Epithelial cell of esophagus (primary cell): ENCODE results near the gene SDR39U1.
A peak's percentile ranks its signal among the peaks of the same experiment; 100 is the strongest.

Experiments used
- DNase-seq: peaks from one replicate; pipeline ENCODE4 v3.0.0; 2010; ENCODE audit warnings: low read depth
- H3K4me3 ChIP-seq: 2 replicates; pipeline ENCODE4 v1.5.1; 2011; ENCODE audit warnings: mild to moderate bottlenecking, low read length, control low read depth
- CTCF ChIP-seq: IDR thresholded peaks from 2 replicates; pipeline ENCODE4 v1.5.1; 2011; ENCODE audit warnings: low read depth, mild to moderate bottlenecking, low read length, control low read depth, inconsistent platforms; ENCODE audit not compliant: insufficient read depth; ENCODE audit errors: missing control alignments

SDR39U1 gene

GRCh38 chr14:24390701-24391468 lies 51.7 kb downstream of the SDR39U1 start:
- no peak for TF ChIP-seq CTCF
- peak; percentile 30 for DNase-seq
- H3K4me3 ChIP-seq, result no peak overlapping the region
